HL-60/S4 (cell line): ENCODE results near the gene TAOK2.

Experiments used
- in situ Hi-C: fragments of 300-500 bp; cut with MboI; formaldehyde crosslinking; loops from 2 replicates; pipeline ENCODE4 v1.14.3; 2022; ENCODE audit warnings: low sequenced_read_pairs

The TAOK2 gene

DNA sequence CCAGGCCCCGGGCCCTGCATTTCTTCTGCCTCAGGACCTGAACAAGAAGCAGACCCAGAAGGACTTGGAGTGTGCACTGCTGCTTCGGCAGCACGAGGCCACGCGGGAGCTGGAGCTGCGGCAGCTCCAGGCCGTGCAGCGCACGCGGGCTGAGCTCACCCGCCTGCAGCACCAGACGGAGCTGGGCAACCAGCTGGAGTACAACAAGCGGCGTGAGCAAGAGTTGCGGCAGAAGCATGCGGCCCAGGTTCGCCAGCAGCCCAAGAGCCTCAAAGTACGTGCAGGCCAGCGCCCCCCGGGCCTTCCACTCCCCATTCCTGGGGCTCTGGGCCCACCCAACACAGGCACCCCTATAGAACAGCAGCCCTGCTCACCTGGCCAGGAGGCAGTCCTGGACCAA is 12.6 kb downstream of the TAOK2 start:
- in situ Hi-C loops: no loop called here

DNA sequence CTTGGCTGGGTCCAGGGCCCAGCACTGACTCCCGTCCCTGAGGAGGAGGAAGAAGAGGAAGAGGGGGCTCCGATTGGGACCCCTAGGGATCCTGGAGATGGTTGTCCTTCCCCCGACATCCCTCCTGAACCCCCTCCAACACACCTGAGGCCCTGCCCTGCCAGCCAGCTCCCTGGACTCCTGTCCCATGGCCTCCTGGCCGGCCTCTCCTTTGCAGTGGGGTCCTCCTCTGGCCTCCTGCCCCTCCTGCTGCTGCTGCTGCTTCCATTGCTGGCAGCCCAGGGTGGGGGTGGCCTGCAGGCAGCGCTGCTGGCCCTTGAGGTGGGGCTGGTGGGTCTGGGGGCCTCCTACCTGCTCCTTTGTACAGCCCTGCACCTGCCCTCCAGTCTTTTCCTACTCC is 13.3 kb downstream of the TAOK2 start:
- in situ Hi-C loops: no loop called here

DNA sequence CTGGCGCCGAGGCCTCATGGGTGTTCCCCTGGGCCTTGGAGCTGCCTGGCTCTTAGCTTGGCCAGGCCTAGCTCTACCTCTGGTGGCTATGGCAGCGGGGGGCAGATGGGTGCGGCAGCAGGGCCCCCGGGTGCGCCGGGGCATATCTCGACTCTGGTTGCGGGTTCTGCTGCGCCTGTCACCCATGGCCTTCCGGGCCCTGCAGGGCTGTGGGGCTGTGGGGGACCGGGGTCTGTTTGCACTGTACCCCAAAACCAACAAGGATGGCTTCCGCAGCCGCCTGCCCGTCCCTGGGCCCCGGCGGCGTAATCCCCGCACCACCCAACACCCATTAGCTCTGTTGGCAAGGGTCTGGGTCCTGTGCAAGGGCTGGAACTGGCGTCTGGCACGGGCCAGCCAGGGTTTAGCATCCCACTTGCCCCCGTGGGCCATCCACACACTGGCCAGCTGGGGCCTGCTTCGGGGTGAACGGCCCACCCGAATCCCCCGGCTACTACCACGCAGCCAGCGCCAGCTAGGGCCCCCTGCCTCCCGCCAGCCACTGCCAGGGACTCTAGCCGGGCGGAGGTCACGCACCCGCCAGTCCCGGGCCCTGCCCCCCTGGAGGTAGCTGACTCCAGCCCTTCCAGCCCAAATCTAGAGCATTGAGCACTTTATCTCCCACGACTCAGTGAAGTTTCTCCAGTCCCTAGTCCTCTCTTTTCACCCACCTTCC is 13.9 kb downstream of the TAOK2 start:
- in situ Hi-C loops: no loop called here

DNA sequence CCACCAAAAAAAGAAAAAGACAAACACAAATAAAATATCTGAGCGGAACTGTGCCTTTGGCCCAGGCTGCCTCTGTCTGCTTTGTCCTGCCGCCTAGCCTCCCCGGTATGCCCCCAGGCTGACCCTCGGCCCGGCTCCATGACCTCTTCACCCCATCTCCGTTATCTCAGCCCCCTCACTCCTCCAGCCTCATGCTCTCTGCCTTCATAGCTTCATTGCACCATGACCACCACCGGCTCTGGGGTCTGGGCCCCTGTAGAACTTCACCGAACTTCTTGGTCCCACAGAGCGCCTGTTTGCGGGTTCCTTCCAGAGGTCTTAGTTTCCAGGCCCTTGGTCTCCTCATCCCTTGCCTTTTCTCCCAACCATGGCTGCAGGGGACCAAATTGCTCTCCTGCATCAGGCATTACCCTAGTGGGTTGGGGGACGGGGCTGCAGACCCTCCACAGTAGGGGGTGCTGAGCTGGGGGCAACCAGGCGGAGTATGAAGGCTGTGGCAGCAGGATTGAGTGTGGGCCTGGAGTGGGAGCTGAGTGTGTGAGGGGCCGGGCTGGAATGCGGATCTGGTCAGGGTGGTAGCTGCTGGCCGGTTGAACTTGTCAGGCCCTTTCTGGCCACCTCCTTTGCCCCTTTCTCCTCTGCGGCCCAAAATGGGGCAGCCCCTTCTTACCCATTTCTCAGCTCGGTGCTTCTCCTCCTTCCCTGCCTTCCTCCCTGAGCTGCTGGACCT is 14.8 kb downstream of the TAOK2 start:
- in situ Hi-C loops: no loop called here

DNA sequence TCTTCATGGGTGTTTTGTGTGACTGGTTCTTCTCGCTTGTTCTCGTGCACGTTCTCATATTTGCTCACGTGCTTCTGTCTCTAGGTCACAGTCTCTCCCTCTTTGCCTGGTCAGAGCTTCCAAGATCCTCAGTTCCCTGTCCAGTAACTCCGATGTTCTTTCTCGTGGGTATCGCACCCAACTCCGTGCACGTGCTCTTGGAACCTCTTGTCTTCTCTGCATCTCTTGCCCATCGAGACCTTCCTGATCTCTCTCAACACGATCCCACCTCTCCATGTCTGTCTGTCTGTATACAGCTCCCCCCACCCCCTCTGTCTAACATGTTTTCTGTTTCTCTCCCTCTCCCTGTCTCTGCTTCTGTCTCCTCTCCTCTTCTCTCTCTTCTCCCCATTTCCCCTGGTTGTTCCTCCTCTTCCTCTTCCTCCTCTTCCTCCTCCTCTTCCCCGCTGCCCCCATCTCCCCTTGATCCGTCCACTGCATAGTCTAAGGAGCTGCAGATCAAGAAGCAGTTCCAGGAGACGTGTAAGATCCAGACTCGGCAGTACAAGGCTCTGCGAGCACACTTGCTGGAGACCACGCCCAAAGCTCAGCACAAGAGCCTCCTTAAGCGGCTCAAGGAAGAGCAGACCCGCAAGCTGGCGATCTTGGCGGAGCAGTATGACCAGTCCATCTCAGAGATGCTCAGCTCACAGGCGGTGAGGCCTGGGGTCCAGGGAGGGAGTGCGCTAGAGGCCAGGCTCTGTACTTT is 15.6 kb downstream of the TAOK2 start:
- in situ Hi-C loops: no loop called here

DNA sequence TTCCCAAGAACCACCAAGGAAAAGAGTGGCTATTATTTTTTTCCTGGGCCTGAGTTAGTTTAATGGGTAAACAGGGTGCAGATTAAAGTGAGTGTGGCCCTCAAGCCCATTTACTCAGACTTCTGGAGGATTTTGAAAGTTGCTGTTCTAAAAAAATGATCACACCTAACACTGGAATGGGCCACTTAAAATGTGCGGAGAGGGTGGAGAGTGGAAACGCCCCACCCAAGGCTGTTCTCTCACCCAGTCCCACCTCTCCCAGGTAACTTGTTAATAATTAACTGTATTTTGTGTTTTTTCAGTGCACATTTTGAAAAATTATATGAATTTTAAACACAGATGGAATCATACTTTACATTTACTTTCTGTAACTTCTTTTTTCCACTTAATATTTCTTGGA is 16.4 kb downstream of the TAOK2 start:
- in situ Hi-C loops: no loop called here

DNA sequence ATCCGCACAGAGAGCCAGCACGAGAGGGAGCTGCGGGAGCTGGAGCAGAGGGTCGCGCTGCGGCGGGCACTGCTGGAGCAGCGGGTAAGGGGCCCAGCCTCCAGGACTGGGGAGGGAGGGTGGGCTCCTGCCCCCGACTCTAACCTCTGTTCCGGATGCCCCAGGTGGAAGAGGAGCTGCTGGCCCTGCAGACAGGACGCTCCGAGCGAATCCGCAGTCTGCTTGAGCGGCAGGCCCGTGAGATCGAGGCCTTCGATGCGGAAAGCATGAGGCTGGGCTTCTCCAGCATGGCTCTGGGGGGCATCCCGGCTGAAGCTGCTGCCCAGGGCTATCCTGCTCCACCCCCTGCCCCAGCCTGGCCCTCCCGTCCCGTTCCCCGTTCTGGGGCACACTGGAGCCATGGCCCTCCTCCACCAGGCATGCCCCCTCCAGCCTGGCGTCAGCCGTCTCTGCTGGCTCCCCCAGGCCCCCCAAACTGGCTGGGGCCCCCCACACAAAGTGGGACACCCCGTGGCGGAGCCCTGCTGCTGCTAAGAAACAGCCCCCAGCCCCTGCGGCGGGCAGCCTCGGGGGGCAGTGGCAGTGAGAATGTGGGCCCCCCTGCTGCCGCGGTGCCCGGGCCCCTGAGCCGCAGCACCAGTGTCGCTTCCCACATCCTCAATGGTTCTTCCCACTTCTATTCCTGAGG is 17.4 kb downstream of the TAOK2 start:
- in situ Hi-C loops: no loop called here

DNA sequence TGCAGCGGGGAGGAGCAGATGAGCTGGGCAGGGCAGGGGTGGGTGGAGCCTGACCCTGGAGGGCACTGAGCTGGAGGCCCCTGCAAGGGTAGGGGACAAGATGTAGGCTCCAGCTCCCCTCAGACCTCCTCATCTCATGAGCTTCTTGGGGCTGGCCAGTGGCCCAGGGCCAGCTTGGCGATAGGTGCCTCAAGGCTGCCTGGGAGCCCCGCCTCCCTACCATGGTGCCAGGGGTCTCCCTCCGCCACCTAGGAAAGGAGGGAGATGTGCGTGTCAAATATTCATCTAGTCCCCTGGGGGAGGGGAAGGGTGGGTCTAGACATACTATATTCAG is 17.9 kb downstream of the TAOK2 start:
- in situ Hi-C loops: no loop called here

DNA sequence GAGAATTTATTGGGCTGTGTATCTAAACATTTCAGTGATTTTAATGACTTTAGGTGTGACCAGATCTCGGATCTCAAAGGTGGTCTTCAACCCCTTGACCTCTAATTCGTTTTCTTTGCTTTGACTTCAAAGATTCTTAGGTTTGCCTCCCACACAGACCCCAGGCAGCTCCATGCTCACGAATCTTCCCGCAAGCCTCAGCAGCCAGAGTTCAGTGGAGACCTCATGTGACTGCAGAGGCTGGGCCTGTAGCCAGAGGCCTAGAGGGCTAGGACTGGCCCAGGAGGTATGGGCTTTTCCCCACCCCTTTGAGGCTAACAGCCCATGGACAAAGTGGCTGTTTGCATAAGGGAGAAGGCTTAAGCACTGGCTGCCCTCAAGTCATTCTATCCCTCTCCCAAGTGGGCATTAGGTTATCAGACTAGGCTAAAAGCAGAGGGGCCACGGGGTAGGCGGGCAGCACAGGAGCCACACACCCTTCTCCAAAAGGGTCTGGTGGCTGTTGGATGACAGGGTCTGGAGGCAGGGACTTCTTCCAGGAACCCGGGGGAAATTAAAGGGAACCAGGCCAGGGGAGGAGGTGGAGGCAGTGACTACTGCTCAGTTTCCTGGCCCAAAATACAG is 18.8 kb downstream of the TAOK2 start:
- in situ Hi-C loops: no loop called here

DNA sequence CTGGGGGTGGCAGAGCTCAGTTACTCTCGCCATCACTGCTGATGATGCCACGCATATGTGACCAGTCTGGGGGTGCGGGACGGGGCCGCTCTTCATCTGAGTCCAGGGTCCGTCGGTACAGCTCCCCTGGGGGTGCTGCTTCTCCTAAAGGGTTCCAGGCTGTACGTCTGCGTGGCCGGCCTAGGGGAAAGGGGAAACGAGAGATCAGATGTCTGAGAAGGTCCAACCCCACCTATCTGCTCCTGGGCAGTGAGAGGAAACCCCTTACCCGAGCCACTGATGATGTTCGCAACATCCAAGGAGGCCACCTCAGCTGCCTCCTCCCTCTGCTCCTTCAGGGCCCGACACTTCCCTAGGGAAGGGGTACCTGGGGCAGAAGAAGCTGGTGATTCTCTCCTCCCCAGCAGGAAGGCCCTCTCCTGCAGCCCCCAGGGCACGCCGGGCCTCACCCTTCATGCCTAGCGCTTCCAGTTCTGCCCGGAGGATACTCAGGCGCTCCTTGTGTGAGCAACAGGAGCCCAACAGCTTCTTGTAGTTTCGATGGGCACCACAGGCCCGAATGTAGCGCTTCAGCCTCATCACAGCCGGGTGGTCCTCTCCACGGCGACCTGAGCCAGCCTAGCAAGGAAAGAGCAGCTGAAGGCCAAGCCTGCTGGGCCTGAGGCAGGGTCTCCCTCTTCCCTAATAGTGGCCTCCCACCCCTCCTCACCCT is 19.7 kb downstream of the TAOK2 start:
- in situ Hi-C loops: no loop called here

DNA sequence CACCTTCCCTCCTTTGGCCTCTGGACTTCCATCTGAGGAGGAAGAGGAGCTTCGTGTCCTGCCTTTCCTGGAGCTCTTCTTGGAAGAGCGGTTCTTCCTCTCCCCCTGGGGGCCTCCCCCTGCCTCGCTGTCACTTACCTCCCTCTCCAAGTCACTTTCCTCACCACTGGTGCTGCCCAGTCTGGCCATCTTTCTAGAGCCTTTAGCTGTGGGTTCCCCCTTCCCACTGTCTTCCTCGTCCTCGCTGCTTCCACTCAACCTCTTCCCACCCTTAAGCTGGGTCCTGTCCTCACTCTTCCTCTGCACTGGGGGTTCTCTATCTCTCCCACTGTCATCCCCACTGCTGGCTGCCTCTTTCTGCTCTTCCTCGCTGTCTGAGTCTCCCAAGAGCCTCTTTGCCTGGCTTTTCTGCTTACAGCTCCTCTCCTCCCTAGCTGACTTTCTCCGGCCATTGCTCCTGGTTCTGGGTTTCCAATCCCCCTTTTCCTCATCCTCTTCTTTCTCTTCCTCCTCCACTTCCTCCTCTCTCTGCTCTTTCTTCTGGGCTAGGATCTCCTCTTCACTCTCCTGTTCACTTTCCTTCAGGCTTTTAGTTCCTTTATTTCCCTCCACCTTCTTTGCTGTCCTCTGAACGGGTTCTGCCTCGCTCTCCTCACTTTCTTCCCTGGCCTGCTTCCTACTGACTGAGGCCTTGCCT is 20.4 kb downstream of the TAOK2 start:
- in situ Hi-C loops: no loop called here

DNA sequence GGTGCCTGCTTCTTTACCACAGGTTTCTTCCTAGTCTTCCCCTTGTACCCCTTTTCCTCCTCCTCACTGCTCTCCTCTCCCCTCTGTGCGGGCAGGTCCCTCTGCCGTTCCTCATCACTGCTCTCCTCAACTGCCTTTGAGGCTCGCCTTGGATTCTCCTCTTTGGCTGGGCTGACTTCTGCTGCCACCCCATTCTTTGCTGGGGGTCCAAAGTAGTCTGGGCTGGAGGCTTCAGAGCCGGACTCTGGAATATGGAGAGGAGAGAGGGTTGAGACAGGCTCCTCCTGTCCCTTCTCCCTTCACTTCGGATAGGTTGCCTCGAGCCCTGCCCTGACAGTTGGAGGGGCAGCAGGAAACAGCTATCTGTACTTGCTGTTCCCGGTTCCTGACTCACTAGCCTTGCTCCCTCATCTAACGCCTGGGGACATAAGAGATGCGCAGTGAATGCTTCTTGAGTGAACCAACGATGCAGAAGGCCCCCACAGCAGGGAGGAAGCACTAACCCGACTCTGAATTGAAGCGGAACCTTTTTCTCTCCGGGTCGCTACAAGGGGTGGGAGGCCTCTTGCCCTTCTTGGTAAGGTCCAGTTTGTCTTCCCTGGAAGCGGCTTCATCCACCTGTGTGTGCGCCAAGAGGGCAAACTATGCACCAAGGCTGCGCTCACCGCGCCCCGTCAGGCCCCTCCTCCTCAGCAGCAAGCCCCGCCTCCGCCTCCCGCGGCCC is 21.1 kb downstream of the TAOK2 start:
- in situ Hi-C loops: no loop called here

DNA sequence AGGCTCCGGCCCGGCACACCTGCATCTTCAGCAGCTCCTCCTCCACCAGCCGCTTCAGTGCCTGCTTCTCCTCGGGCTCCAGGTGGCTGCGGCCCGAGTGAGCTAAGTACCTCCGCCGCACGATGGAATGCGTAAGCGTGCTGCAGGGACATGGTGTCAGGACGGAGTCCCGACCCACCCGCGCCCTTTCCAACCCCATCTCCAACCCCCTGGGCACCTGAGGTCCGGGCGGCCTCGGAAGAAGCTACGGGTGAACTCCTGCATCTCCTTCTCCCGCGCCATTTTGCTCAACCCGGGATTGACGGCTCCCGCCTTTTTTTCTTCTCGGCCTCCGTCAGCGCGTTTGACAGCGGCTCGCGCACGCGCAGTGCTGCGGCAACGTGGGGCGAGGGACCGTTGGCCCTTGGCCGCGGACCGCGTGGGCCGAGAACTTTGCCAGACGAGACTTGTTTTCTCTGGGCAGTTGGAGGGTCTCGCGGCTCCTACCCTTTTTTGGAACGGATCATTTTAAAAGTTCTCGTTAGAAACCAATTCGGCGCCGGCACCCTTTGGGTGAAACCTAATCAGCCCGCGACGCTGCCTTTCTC is 21.7 kb downstream of the TAOK2 start, which contains the start of gene HIRIP3:
Gene HIRIP3 (minus strand): TSS at position 294 of the 587 bp plus-strand sequence. CDS start 12 bp downstream, at position 282.
- in situ Hi-C loops: no loop called here

DNA sequence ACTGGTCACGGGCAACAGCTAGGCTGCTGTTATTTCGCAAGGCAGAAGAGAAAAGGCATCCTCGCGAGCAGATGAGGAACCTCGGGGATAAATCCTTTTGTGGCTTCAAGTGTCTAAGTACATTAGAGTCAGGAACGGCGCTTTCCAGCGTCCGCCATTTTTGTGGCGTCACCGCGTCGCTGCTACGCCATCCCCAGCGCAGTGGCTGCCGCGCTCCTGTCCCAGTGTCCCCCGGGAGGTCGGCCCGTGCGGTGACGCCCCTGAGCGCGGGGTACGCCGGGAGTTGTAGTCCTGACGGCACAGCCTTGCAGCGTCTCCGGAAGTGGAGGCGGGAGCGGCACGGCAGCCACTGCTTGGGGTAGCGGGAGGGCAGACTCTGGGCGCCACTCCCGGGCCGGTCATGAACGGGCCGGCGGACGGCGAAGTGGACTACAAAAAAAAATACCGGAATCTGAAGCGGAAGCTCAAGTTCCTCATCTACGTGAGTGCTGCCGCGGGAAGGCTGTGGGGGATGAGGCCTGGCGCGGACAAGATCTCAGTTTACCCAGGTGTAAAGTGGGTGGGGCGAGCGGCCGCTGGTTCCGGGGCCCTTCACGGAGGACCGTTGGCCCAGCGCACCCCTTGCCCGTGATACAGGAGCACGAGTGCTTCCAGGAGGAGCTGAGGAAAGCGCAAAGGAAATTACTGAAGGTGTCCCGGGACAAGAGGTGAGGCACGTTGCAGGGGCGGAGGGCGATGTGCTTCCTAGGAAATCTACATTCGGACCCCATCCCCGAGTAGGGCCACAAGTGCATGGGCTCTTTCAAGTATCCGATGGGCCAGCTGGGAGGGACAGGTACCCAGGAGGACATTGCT is 22.5 kb downstream of the TAOK2 start, which contains the start of gene INO80E:
Gene INO80E (plus strand): TSS at position 331 of the 855 bp plus-strand sequence. CDS start 70 bp downstream, at position 401.
- in situ Hi-C loops: no loop called here

DNA sequence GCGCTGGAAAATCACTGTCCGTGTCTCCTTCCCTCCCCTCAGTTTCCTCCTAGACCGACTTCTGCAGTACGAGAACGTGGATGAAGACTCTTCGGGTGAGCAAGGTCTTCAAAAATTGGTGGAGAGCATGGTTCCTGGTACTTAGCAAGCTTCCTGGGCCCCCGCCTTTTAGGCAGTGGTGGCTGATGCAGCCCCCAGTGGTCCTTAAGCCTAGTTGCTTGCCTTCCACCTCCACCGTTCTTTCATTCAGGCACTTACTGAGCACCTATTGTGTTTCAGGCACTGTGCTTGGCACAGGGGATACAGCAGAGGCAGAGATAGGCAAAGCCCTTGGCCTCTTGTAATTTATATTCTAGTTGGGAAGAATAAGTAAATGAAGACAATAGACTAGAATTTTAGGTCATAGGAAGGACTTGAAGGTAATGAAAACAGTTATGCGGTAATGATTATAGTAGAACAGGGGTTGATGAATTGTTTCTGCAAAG is 23.1 kb downstream of the TAOK2 start:
- in situ Hi-C loops: no loop called here

DNA sequence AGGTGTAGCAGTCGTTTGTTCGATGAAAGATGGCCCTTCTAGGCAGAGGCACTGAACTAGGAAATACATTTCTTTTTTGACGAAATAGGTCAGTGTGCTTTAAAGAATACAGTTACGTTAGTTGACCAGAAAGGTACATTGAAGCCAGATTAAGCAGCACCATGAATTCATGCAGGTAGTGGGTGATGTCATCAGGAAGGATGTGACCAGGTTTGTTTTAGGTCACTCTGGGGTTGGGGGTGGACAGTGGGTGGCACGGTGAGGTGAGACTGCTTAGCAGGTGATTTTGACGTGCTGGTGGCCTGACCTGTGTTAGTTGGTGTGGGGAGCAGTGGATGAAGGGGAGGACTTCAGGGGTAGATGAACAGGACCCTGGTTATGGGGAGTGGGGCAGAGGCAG is 25.9 kb downstream of the TAOK2 start:
- in situ Hi-C loops: no loop called here
